GM23248 (cell line): ENCODE measurements around the gene SETBP1.

Source experiments
- EZH2 ChIP-seq: fragments of 200-600 bp; sonication (generic); IDR thresholded peaks from 2 replicates; pipeline ENCODE4 v1.6.1; 2018; ENCODE audit warnings: antibody characterized with exemption, mild to moderate bottlenecking; ENCODE audit not compliant: insufficient read depth, poor library complexity, severe bottlenecking
- EZH2phosphoT487 ChIP-seq: fragments of 200-600 bp; sonication (generic); IDR thresholded peaks from 2 replicates; pipeline ENCODE4 v1.6.1; 2018; ENCODE audit warnings: antibody characterized with exemption, moderate library complexity, mild to moderate bottlenecking, low read depth; ENCODE audit not compliant: insufficient read depth

- TF ChIP-seq EZH2 (no peak), EZH2phosphoT487 (no peak)
Measured at GRCh38 chr18:44850001-44850400, 169.3 kb downstream of the SETBP1 start.
